Measurements from ENCODE around the gene RFX5.

- TF ChIP-seq EZH2 (IDR thresholded peaks at IDR 0.05; ENCODE audit: insufficient read depth, poor library complexity, severe bottlenecking) (no peak), EZH2phosphoT487 (IDR thresholded peaks at IDR 0.05; ENCODE audit: insufficient read depth, low read depth) (no peak)
These were observed 44.1 kb upstream of the RFX5 start for GRCh38 chr1:151391079-151391563.
